HCT116 (cell line): ENCODE results near the gene MTARC2.

Source experiments
- CEBPB ChIP-seq: IDR thresholded peaks from 2 replicates; pipeline ENCODE4 v1.6.1; 2012; ENCODE audit warnings: low read depth
- CTCF ChIP-seq, 3 experiments: fragments of 200-600 bp in 1 of 3; sonication (generic) in 1 of 3; IDR thresholded peaks in 2 of 3; conservative IDR thresholded peaks in 1 of 3; 2 replicates each; pipeline ENCODE4 v1.5.1; 2012 to 2017; ENCODE audit warnings: low read depth in 2 of 3, low read length in 2 of 3, antibody characterized with exemption in 1 of 3, borderline replicate concordance in 1 of 3, control low read depth in 1 of 3, mild to moderate bottlenecking in 1 of 3, mixed read lengths in 1 of 3, mixed run types in 1 of 3, moderate library complexity in 1 of 3; ENCODE audit not compliant: insufficient read depth in 1 of 3
- EGR1 ChIP-seq: IDR thresholded peaks from 2 replicates; pipeline ENCODE4 v1.6.1; 2012; ENCODE audit warnings: low read depth
- EZH2 ChIP-seq: fragments of 200-600 bp; sonication (generic); IDR thresholded peaks from 2 replicates; pipeline ENCODE4 v1.6.1; 2017; ENCODE audit warnings: antibody characterized with exemption, mixed run types
- EZH2phosphoT487 ChIP-seq: fragments of 200-600 bp; IDR thresholded peaks from 2 replicates; pipeline ENCODE4 v1.6.1; 2018; ENCODE audit warnings: antibody characterized with exemption, borderline replicate concordance
- FOSL1 ChIP-seq: IDR thresholded peaks from 2 replicates; pipeline ENCODE4 v1.6.1; 2012; ENCODE audit warnings: low read depth
- JUND ChIP-seq: IDR thresholded peaks from 2 replicates; pipeline ENCODE4 v1.6.1; 2012
- MAX ChIP-seq: IDR thresholded peaks from 2 replicates; pipeline ENCODE4 v1.6.1; 2012
- POLR2A ChIP-seq: IDR thresholded peaks from 2 replicates; pipeline ENCODE4 v1.7.0; 2011; ENCODE audit warnings: borderline replicate concordance; ENCODE audit not compliant: insufficient read depth, insufficient read length; ENCODE audit errors: extremely low read depth
- POLR2AphosphoS5 ChIP-seq: IDR thresholded peaks from 2 replicates; pipeline ENCODE4 v1.6.1; 2011; ENCODE audit warnings: mild to moderate bottlenecking, low read depth, low read length, moderate library complexity
- RAD21 ChIP-seq: IDR thresholded peaks from 2 replicates; pipeline ENCODE4 v1.6.1; 2012; ENCODE audit warnings: low read depth, mild to moderate bottlenecking
- SIN3A ChIP-seq: IDR thresholded peaks from 2 replicates; pipeline ENCODE4 v1.6.1; 2012; ENCODE audit warnings: low read depth
- SP1 ChIP-seq: IDR thresholded peaks from 2 replicates; pipeline ENCODE4 v1.6.1; 2012; ENCODE audit warnings: low read depth
- ZBTB33 ChIP-seq: IDR thresholded peaks from 2 replicates; pipeline ENCODE4 v1.6.1; 2011; ENCODE audit warnings: mild to moderate bottlenecking, low read length, moderate library complexity; ENCODE audit not compliant: insufficient replicate concordance; ENCODE audit errors: extremely low read depth

GRCh38 chr1:220770245-220770913 lies 22.3 kb downstream of the MTARC2 start:
- no peak for TF ChIP-seq SIN3A
- no peak for TF ChIP-seq CEBPB
- TF ChIP-seq CTCF (IDR thresholded peaks at IDR 0.05 in 2 of 3, conservative IDR thresholded peaks at IDR 0.05 in 1 of 3; ENCODE audit: borderline replicate concordance in 1 of 3, insufficient read depth in 1 of 3, low read depth in 2 of 3, low read length in 2 of 3) = no peak
- TF ChIP-seq JUND = no peak
- TF ChIP-seq POLR2A = no peak
- no peak for TF ChIP-seq RAD21
- no peak for TF ChIP-seq EZH2phosphoT487
- no peak for TF ChIP-seq EZH2
- no peak for TF ChIP-seq SP1
- no peak for TF ChIP-seq MAX
- TF ChIP-seq POLR2AphosphoS5 = no peak
- no peak for TF ChIP-seq ZBTB33
- TF ChIP-seq EGR1 = no peak
- no peak for TF ChIP-seq FOSL1
